ENCODE results near the gene PLEKHA8.

GRCh38 chr7:30148426-30148825, 120.2 kb downstream of the PLEKHA8 start:
- TF ChIP-seq CTCF (IDR thresholded peaks at IDR 0.05) (no peak), POLR2A (IDR thresholded peaks at IDR 0.05) (no peak)

Measured in adrenal gland (tissue), 5 donors.